Hepatocyte (in vitro differentiated cells): ENCODE measurements around the gene THAP2.

Experiments
- EZH2 ChIP-seq: fragments of 200-600 bp; sonication (generic); IDR thresholded peaks from 2 replicates; pipeline ENCODE4 v1.6.1; 2016; ENCODE audit warnings: antibody characterized with exemption, mild to moderate bottlenecking, borderline replicate concordance
- EZH2phosphoT487 ChIP-seq: fragments of 200-600 bp; sonication (generic); IDR thresholded peaks from one replicate; pipeline ENCODE4 v1.6.1; 2018; ENCODE audit warnings: antibody characterized with exemption, mild to moderate bottlenecking, low read depth, moderate library complexity; ENCODE audit not compliant: unreplicated experiment, severe bottlenecking
- TF ChIP-seq, protein P1 (sequence below): fragments of 200-600 bp; sonication (generic); IDR thresholded peaks from 2 replicates; pipeline ENCODE4 v1.5.1; 2016; ENCODE audit warnings: antibody characterized with exemption, mild to moderate bottlenecking; ENCODE audit not compliant: poor library complexity

DNA sequence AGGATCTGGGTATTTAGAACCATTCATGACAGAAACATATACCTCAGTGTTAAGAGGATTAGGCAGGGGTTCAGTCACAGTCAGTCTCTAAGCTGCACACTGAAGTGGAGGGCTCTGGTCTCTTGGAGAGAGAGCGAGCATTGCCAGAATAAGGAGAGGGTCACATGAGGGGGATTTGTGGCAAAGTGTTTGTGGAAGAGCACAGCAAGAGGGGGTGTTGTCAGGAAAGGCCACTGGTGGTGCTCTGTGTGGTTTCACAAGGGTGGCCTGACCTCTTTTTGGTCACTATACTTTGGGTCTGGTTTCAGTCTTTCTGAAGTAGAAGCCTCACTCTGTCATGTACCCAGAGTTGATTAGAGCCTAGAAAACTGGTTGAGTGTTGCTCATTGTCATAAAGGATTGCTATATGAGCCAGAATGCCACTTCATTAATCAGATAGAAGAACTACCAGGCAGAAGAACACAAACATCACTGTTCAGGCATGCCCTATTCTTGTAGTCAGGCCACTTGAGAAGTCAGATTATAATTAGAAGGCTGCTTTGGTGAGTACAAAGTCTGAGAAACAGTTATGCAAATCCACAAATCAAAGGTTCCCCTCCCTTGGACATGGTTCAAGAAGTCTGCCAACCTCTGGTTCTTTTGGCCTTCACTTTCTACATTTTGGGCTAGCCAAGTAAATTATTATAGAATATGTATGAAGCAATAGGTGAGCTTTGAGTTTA lies 30.2 kb downstream of the THAP2 start:
- TF ChIP-seq EZH2phosphoT487: no peak
- TF ChIP-seq, protein P1, sequence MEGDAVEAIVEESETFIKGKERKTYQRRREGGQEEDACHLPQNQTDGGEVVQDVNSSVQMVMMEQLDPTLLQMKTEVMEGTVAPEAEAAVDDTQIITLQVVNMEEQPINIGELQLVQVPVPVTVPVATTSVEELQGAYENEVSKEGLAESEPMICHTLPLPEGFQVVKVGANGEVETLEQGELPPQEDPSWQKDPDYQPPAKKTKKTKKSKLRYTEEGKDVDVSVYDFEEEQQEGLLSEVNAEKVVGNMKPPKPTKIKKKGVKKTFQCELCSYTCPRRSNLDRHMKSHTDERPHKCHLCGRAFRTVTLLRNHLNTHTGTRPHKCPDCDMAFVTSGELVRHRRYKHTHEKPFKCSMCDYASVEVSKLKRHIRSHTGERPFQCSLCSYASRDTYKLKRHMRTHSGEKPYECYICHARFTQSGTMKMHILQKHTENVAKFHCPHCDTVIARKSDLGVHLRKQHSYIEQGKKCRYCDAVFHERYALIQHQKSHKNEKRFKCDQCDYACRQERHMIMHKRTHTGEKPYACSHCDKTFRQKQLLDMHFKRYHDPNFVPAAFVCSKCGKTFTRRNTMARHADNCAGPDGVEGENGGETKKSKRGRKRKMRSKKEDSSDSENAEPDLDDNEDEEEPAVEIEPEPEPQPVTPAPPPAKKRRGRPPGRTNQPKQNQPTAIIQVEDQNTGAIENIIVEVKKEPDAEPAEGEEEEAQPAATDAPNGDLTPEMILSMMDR: no peak
- TF ChIP-seq EZH2: no peak
